Dermis microvascular lymphatic vessel endothelial cell (primary cell): ENCODE measurements around the gene C18orf32. TPM values are rescaled to one million over a fixed set of nuclear protein-coding genes. Genes with fewer than 3 reads are reported as not detected.

Experiments used
- total RNA-seq: library from RNA; depleted of rRNA; stranded (reverse); fragments of >200 nt; gene quantifications from 2 replicates; pipeline ENCODE4 v1.2.1, GENCODE V29; 2014

C18orf32 gene
- total RNA-seq, 1 donor from 2014 or later = 6.7 TPM

Other genes with a start within 250 kb of the C18orf32 start
- 22.0 and 22.2 TPM in 2 replicates for gene DYM, start 26.6 kb downstream of the C18orf32 start, total RNA-seq
- gene RPL17, start 5.2 kb upstream of the C18orf32 start, total RNA-seq = 2,329 and 2,511 TPM in 2 replicates
- gene LIPG, start 74.8 kb upstream of the C18orf32 start, total RNA-seq = 1.3 and 4.2 TPM in 2 replicates